HG03558 (cell line): ENCODE data around the gene CCDC106.

Experiments used
- ATAC-seq: cut with Tn5 transposase; IDR thresholded peaks from one replicate; pipeline ENCODE4 v1.9.1; 2021; ENCODE audit warnings: moderate number of reproducible peaks; ENCODE audit not compliant: unreplicated experiment; ENCODE audit errors: extremely low read depth

CCDC106 gene

DNA sequence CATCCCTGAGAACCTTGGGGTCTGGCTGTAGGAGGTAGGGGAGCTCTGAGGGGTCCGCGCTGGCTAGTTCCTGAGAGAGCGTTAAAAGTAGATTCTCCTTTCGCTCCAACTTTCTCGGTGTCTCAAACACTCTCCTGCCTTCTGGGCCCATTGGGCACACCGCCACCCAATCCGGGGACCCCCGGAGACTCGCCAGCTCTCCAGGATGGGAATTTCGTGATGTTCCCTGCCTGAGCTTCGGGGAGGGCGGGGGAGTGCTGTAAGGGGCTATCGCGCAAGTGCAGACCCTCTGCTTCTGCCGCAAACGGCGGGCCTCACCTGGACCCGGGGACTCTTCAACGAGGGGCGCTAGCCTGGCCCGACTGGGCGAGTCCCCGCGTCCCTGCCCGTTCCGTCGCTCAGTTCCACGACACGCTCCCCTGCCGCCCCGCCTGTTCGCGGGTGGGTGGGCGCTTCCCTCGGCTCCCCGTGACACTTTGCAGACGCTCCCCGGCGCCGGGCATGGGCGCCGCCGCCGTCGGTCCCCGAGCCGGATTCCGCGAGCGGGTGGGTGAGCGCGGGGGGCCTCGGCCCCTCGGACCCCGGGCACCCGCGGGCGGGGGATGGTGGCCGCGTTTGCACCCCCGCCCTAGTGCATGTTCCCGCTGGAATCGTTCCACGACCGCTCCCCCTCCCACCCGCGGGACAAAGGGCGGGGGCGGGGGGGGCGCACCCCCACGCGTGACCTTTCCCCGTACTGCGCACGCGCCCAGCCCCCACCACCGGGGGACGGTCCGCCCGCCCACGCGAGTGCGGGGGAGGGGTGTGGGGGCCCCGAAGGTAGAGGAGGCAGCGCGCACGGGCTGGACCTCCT is at the start of gene CCDC106:
Gene CCDC106 (plus strand): TSS at position 481 of the 853 bp plus-strand sequence. CDS start 835 bp downstream, outside the sequence.
- no peak for ATAC-seq

DNA sequence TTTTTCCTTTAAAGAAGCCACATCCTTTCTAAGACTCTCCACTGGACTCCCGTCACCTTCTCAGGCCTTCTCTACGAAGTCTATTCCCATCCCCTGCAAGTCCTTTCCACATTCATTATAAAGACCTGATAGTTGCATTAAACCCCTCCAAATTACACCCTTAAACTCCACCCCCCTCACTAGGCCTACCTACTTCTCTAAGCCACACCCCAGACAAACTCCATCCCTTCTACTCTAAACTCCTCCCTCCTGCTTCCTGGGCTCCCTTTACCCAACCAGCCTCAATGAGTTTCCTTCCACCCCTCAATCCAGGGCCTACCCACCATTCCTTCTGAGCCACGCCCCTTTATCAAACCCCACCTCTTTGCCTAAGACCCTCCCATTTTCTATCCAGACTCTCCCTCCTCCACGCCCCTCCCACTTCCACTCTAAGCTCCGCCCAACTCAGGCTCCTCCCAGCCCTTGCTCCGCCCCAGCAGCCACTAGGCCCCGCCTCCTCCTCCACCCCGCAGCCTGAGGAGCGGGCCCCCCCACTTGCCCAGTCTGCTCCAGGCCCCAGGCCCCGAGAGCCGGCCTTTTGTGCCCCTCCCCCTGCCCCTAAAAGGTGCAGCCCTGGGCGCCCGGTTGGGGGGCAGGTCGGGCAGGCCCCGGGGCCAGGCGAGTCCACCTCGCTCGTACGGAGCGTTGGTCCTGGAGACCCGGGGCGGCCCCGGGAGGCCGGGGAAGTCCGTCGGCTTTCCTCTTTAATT is 49.1 kb upstream of the CCDC106 start:
- ATAC-seq = peak; percentile 19

DNA sequence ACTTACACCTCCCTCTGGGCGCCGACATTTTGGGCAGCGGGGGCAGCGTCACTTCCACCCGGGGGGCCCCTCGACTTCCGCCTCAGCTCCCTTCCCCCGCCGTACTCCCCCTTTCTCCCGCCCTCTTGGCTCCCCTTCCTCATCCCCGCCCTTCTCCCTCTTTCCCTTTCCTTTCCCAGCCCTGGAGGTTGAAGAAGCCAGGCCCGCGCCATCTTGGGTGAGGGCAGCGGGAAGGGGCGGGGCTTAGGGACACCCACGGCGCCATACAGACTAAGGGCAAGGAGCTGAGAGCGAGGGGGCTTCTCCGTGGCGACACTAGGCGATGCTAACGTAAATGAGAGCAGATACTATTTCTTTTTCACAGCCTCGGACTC is 48.6 kb upstream of the CCDC106 start, which contains the start of gene FIZ1:
Gene FIZ1 (minus strand): TSS at position 50 of the 374 bp plus-strand sequence. CDS start 1,652 bp downstream, outside the sequence.
- ATAC-seq = peak; percentile 24

DNA sequence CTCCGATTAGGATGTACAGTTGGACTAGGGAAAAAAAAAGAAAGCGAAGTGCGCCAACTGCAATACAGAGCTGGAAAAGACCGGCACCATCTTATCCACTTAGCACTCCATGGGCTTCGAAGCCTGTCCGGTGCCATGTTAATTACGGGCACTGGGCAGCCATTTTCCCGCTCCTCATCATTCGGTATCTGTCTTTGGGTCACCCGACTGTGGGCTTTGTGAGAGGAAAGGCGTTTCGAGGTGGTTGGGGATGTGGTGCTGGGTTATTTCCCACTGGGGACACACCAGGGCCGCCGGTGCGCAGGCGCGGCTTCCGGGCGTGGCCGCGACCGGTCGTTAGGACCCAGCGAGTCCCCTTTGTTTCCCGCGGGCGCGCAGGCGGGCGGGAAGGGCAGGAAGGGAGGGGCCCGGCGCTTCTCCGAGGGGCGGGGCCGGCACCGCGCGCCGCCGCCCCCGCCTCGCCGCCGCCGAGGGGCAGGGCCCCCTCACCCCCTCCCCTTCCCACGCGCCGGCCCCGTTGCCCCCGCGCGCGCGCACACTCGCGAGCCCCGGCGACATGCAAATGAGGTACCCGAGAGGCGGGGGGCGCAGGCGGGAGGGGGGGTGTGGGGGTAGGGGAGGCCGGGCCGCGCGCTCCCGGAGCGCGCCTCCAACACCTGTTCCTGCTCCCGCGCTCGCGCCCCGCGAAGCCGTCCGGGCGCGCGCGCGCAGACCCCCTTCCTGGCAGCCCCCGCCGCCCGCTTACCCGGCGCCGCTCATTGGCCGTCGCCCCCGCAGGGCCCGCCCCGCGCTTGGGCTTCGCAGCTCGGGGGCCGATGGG is 48.0 kb upstream of the CCDC106 start, which contains the start of gene ZNF524:
Gene ZNF524 (plus strand): TSS at position 447 of the 820 bp plus-strand sequence. CDS start 1,825 bp downstream, outside the sequence.
- ATAC-seq = peak; percentile 20

DNA sequence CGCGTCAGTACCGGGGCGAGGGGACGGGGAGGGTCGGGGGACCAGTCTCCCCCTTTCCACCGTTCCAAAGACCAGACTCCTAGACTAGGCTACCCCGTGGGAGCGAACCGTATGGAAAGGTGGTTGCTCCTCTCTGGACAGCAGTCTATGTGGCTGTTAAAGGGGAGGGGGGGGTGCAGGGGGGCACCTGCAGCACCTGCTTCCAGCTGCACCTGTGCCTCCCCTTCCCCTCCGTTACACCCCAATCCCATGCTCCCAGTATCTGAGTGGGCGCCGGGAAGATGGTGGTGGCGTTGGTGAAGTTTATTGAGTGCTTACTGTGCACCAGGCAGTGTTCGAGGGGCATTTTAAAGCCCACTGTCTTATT is 47.4 kb upstream of the CCDC106 start:
- no peak for ATAC-seq

DNA sequence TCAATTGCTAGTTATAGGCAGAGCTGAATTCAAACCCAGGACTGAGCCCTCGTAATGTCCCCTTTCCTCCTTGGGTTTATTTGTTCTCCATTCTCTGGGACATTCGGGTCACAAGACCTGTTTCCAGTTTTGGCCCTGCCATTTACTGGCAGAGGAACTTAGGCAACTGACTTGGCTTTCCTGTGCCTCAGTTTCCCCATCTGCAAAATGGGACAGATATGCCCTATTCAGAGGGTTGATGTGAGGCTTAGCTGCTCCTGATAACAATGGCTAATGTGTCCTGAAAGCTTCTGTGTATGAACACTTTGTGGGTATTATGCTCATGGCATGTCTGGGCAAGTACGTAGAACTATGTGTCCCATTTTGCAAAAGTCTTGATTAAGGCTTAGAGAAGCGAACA is 46.9 kb upstream of the CCDC106 start:
- ATAC-seq = no peak

DNA sequence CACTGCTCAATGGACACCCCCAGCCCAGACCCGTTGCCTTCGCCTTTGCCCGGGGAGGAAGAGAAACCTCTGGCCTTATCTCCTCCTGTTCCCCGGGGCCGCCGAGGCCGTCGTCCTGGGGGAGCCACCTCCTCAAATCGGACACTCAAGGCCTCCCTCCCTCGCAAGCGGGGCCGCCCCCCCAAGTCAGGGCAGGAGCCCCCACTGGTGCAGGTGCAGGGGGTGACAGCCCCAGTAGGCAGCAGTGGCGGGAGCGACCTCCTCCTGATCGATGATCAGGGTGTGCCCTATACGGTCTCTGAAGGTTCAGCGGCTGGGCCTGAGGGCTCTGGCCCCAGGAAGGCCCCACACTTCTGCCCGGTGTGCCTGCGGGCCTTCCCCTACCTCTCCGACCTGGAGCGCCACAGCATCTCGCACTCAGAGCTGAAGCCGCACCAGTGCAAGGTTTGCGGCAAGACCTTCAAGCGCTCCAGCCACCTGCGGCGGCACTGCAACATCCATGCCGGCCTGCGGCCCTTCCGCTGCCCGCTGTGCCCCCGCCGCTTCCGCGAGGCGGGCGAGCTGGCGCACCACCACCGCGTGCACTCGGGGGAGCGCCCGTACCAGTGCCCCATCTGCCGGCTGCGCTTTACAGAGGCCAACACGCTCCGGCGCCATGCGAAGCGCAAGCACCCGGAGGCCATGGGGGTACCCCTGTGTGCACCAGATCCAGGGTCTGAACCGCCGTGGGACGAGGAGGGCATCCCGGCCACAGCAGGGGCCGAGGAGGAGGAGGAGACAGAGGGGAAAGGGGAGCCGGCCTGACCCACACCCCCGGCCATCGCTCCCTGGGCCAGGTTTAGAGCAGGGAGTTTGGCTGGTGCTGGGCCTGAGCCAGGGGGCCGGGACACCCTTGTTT is 45.7 kb upstream of the CCDC106 start:
- no peak for ATAC-seq

DNA sequence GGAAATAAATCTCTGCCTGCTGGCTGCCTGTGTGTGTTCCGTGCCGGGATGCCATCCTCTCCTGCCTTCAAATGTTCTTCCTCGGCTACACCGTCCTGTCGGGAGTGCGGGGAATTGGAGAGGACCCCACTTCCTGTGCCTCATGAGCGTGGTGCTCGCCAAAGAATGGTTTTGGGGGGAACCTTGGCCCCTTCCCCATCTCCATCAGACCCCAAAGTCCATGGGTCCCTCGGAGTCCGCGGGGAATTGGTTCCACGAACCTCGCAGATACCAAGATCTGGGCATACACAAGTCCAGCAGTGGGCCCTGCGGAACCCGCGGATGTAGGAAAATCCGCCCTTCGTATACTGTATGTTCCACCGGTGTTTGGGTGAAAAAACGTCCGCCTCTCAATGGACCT is 44.9 kb upstream of the CCDC106 start:
- ATAC-seq = no peak

DNA sequence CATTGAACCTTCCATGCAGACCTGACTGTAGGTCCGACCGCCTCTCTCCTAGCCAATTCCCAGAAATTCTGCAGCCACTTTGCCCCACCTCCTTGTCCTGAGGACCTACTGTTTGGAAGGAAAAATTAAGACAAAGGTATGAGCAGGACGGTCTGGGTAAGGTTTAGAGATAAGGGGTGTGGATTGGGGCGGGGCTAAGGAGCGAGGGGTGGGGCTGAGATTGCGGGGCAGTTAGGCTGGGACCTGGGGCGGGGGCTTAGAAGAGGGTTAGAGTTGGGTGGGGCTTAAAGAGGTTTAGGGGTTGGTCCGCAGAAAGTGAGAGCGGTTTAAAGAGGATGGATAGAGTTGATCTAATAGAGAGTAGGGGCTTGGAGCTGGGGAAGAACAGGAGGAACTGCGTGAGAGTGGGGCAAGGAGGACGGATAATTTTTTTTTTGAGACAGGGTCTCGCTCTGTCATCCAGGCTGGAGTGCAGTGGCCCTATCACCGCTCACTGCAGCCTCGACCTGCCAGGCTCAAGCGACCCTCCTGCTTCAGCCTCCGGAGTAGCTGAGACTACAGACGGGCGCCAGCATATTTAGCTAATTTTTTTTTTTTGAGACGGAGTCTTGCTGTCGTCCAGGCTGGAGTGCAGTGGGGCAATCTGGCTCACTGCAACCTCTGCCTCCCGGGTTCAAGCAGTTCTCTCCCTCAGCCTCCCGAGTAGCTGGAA is 44.3 kb upstream of the CCDC106 start:
- ATAC-seq = no peak

DNA sequence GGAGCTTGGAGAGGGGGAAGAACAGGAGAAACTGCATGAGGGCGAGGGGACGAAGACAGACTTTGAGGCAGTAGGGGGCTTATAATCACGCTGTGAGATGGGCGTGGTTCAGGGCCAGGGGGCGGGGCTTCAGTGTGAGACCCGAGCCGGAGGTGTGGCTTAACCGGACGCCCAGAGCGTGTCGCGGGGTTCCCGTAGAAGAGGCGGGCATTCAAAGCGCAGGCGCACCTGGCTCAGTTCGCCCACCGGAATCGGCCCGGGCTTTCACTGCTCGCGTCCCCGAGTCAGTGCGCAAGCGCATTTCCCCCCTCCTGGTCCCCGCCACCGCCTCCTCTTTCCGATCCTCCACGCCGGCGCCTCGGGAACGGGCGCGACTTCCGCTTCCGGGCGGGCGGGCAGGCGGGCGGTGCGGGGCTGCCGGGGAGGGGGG is 42.8 kb upstream of the CCDC106 start:
- peak; percentile 30 for ATAC-seq

DNA sequence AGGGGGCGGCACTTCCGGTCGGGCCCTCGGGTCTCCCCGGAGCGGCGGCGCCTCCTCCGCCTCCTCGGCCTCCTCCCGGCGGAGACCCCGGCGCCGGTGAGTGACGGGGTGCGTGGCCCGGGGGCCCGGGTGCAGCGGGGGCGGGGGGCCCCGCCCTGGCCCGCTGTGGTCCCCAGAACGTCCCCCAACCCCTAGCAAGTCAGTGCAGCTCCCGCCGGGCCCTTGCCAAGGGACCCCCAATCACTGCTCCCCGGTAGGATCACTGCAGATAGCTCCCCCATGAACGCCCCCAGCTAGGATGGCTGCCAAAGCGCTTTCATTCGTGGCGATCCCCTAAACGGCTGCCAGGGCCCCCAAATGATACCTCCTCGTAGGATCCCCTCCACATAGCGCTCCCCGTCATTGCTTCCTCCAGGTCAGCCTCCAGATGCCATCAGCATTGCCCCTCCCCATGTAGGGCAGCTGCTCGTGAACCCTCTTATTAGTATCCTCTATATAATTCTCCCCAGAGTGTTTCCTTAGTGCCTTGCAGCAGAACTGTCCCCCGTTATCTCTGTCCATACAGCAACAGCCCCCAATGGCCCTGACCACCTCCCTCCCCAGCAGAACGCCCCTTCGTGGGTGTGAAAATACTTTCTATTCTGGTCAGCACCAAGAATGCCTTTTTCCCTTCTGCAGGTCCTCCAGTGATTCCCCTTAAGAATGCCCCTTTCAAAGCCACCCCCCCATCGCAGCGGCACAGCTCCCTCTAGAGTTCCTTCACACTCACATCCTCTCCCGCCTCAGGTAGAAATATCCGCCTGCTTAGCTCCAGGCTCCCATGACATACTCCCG is 42.2 kb upstream of the CCDC106 start, which contains the start of gene ZNF865:
Gene ZNF865 (plus strand): TSS at position 11 of the 834 bp plus-strand sequence. CDS start 7,972 bp downstream, outside the sequence.
- no peak for ATAC-seq

DNA sequence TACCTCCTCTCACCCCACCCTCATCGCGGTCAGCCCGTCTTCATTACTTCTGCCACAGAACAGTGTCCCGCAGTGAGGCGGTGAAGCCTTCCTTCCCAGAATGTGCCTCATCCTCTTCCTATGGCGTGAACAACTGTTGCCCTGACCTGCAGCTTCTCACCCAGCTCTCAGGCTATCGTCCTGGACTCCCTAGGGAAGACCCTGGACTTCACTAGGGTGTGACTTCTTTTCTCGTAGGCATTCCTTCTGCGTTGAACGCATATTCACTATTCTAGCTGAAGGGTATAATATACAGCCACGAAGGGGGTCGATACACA is 41.6 kb upstream of the CCDC106 start:
- no peak for ATAC-seq

DNA sequence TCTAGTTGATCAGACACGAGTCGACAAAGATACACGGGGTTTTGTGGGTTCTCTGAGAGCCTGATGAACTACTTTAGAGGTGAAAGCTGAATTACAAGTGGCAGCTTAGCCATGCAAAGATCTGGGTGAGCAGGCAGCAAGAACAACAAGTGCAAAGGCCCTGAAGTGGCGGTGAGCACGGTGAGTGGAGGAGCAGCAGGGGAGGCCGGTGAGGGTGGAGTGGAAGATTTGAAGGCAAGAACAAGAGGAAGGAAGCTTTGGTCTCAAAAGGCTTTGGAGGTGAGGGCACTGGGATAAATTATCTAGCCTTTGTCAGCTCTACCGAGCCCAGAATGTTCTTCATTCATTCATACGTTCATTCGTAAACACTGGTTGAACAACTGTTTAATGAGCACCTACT is 41.2 kb upstream of the CCDC106 start:
- ATAC-seq = no peak

DNA sequence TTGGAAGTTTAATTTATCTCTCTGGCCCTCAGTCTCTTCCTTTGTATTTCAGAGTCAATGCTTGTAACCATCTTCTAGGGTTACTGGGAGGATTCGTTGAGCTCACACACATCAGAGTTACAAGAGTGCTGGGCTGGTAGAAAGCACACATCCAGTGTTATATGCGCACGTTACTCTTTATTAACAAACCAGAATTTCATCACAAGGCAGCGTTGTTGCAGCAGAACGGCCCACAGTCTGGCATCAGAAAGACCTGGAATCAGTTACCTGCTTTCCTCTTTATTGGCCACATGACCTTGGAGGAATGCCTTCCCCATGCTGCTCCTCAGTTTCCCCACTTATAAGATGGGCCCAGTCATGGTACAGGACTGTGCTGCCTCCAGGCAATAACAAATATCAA is 38.7 kb upstream of the CCDC106 start:
- no peak for ATAC-seq

DNA sequence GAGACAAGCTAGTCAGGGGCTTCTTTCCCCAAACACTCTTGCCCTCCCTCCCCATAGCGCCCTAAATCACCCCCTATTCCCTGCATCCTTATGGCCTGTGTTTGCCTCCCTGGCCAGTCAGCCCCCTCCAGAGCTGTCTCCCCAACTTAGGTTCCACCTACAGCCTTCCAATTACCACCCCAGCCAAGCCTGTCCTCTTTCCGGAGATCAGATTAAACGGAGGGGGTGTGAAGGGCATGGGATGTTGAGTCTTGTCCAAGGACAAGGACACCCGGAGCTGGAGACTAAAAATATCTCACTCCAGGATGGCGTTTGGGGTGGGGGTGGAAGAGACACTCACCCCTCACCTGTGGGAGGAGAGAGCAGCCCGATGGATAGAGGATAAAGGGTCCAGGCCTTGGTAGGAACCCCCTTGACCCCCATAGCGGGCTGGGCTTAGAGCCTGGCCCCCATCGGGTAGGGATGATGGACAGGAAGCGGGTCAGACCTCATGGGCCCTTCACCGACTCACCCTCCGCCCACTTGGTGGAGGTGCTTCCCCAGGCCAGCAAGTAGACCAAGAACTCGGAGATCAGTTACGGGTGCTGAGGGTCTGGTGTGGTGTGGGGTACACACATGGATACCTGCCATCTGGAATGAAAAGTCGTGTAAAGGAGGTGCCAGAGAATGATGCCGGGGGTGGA is 36.6 kb upstream of the CCDC106 start:
- ATAC-seq = no peak

DNA sequence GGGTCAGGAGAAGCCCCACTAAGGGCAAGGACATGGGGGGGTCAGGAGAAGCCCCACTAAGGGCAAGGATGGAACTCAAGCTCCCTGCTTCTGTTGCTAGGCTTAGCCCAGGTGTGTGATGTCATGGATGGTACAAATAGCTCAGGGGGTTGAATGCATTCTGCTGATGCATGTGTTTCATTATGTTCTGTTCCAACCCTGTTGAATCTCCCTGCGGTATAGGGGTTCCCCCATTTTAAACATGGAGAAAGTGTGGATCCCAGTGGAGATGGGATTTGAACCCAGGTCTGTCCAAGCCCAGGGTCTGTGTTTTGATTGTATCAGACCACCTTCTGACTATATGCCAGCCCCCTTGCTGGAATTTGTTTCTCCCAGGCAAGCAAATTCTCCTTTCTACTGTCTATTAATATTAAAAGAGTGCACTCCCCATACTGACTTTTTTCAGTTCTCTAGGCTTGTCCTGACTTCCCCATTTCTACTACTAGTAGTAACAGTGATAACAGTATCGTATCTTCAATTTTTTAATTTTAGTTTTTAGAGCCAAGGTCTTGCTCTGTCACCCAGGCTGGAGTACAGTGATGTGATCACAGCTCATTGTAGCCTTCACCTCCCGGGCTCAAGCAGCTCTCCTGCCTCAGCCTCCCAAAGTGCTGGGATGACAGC is 35.9 kb upstream of the CCDC106 start:
- no peak for ATAC-seq

DNA sequence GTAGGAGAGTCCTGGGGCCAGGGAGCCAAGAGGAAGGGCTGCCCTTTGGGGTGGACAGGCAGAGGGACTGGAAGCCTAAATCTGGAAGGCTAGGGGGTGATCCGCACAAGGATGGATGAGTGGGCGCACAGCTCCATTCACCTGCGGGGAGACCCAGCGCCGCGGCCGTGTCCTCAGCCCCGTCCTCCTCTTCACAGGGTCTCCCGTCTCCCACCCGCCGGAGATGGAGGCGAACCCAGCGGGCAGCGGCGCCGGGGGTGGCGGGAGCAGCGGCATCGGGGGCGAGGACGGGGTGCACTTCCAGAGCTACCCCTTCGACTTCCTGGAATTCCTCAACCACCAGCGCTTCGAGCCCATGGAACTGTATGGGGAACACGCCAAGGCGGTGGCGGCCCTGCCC is 34.6 kb upstream of the CCDC106 start:
- no peak for ATAC-seq
